ENCODE measurements around the gene MTFR1L.

The MTFR1L gene

DNA sequence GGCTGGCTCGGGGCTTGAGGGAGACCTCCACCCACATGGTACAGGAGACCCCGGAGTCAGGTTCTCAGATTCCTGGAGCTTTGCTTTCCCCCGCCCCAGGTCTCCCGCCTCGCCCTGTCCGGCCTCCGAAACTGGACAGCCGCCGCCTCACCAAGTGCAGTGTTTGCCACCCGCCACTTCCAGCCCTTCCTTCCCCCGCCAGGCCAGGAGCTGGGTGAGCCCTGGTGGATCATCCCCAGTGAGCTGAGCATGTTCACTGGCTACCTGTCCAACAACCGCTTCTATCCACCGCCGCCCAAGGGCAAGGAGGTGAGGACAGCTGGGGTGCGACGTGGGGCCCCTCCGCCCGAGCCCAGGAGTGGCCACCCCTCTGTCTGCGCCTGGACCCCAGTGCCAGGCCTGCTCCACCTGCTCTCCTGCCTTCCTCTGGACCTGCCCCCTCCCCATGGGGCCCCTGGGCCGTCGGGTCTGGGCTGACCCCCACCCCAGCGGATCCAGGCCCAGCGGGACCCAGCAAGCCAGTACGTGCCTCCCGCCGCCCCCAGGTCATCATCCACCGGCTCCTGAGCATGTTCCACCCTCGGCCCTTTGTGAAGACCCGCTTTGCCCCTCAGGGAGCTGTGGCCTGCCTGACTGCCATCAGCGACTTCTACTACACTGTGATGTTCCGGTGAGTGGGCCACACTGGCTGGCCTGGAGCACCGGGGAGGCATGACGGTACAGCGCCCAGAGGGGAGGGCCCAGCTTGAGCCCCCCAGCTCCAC is 11.1 kb upstream of the MTFR1L start:
- DNase-seq = no peak

DNA sequence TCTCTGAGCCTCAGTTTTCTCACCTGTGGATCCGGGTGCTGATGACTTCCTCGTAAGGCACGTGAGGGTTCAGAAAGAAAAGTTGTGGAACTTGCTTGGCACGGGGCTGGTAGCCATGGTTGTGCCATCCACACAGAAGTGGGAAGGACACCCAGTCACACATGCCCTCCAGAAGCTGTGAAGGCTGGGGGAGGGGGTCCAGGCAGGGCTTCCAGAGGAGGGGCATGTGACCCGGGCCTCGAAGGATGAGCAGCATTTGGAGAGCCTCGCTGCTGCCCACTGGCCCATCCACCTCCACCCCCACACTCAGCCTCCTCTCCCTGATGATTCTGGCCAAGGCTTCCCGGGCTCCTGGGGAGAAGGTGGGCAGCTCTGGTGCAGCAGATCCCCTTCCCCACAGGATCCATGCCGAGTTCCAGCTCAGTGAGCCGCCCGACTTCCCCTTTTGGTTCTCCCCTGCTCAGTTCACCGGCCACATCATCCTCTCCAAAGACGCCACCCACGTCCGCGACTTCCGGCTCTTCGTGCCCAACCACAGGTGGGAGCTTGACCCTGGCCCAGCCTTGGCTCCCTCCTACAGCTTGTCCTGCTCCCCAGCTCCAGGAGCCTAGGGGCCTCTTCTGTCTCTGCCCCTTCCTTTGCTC is 10.3 kb upstream of the MTFR1L start:
- DNase-seq = no peak

GRCh38 chr1:25809929-25810328 is 9.8 kb upstream of the MTFR1L start:
- DNase-seq = no peak

GRCh38 chr1:25810341-25811299 is 9.1 kb upstream of the MTFR1L start:
- DNase-seq = peak; percentile 88

DNA sequence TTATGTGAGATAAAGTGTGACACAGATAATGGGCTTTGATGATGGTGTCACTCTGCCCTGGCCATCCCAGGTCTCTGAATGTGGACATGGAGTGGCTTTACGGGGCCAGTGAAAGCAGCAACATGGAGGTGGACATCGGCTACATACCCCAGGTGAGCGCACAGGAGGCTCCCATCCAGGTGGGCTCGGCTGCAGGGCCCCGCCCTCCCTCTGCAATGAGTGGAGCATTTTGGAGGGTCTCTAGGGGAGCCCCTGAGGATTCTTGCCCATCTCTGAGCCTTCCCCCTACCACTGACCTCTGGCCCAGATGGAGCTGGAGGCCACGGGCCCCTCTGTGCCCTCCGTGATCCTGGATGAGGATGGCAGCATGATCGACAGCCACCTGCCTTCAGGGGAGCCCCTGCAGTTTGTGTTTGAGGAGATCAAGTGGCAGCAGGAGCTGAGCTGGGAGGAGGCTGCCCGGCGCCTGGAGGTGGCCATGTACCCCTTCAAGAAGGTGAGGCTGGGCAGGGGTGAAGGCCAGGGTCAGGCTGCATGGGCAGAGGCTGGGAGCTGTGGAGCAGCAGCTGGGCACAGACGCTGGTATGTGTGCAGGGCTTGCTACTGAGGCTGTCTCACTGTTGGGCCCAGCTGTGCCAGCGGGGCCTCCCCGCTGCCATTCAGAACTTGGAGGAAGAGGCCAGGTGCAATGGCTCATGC is 8.2 kb upstream of the MTFR1L start:
- DNase-seq = no peak

- DNase-seq = no peak
Observed at GRCh38 chr1:25813071-25813733, 6.6 kb upstream of the MTFR1L start.

DNA sequence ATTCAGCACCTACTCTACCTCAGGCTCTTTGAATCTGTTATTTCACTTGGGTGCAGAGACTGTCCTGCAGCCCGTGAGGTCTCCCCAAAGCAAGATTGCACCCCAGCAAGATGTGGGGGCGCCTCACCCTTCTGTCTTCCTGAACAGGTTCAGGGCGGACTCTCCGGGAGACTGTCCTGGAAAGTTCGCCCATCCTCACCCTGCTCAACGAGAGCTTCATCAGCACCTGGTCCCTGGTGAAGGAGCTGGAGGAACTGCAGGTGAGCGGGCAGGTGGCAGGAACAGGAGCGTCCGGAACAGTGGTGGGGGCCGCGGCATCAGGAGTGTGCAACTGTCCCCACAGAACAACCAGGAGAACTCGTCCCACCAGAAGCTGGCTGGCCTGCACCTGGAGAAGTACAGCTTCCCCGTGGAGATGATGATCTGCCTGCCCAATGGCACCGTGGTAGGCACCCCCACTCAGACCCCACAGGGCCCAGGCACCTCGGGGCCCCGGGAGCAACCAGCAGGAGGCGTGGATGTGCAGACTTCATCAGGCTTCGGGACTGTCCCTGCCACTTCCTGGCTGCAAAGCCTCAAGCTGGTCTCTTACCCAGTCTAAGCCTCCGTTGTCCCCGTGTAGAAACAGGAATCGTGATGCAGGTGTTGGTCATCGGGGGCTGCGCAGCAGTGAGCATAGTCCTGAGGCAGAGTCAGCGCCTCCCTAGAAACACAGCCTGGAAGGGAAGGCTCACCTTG is 5.9 kb upstream of the MTFR1L start:
- no peak for DNase-seq

DNA sequence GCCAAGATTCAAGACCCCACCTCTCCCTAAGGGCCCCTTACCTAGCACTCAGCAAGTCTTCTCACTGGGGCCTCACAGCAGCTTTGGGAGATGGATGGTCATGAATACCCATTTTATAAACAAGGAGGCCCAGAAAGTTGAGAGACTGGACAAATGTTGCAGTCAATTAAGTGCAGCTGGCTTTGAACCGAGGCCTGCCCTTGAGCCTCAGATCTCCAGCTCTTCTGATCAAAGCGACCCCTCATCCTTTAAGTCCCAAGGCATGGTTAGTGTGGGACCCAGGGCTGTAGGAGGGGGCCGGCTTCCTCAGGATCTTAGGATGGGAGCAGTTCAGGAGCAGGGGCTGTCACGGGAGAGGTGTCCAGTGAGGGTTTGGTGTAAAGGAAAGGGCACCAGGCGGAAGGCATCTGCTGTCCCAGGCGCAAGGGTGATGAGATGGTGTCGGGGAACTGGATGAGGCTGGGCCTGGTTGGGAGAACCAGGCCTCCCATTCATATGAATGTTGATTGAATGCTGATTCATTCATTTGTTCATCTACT is 5.1 kb upstream of the MTFR1L start:
- no peak for DNase-seq

DNA sequence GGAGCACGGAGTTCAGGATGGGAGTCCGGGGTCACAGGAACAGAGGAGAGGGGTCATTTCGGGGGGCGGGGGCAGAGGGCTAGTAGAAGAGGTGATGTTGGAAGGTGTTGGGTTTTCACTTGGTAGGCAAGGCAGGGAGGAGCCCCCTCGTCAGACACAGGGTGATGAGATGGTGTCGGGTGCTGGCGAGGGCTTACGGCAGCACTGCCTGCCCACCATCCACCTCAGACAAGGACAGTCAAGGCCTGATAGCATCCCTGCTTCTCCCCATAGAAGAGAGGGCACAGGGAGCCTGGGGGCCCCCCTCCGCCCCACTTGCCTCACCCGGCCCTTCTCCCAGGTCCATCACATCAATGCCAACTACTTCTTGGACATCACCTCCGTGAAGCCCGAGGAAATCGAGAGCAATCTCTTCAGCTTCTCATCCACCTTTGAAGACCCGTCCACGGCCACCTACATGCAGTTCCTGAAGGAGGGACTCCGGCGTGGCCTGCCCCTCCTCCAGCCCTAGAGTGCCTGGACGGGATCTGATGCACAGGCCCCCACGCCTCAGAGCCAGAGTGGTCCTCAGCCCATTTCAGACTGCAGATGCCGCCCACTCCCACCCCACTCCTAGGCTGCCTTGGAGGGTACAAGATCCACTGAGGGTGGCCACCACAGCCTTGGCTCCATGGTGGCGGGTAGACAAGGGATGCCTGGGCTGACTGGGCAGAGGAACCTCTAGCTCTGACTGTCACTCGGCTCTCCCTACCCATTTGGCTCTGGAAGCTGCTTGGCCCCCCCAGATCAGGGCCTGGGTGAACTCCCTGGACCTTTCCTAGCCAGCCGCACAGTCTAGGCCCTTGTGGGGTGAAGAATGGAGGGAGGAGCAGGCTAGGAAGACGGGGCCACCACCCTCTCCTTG is 4.3 kb upstream of the MTFR1L start:
- DNase-seq = no peak

DNA sequence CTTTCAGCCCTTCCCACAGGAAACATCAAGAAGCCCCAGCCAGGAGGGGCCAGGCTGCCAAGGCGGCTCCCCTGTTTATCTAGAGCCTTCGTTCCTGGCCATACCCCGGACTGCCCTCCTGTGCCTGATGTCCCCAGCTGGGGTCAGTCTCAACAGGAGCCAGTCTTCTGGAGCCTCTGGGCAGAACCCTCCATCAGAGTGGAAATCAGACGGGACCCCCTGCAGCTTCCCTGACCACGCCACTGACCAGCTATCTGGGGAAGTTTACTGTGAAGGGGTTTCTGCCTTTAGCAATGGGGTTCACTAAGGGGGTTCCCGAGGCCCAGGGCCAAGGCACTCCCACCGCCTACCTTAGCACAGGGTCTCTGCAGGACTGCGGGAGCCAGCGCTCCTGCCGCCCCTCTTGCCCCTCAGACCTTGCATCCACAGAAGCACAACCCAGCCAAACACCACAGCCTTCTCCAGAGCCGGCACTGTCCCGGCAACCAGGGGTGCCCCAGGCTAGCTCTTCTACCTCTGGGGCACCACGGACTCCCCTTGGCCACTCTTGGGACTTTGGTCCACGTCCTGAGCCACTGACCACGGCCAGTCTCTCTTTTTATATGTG is 3.5 kb upstream of the MTFR1L start:
- peak; percentile 21 for DNase-seq

DNA sequence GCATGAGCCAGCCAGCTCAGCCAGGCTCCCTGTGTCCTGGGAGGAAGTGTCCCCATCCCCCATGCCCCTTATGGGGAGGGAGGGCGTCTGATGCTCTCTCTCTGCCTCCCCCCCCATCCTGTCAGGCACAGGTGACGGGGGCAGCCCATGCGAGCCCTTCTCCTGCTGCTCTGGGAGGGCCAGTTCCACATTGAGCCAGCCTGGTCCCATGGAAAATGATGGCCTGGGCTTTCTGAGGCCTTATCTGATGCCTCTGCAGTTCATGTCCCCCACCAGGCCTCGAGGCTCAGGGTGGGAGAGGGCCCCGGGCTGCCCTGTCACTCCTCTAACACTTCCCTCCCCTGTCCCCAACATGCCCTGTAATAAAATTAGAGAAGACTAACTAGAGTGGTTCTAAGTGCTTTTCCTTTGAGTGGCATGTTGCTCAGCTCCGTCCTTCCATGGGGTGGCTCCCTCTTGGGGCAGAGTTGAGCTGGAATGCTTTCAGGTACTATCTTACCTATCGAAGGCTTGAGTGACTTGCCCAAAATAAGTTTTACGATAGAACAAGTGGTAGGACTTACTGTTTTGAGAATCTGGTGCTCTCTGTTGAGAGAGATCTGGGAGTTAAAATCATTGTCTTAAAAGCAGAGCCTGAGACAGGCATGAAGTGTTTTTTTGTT is 1.8 kb upstream of the MTFR1L start:
- DNase-seq = no peak

DNA sequence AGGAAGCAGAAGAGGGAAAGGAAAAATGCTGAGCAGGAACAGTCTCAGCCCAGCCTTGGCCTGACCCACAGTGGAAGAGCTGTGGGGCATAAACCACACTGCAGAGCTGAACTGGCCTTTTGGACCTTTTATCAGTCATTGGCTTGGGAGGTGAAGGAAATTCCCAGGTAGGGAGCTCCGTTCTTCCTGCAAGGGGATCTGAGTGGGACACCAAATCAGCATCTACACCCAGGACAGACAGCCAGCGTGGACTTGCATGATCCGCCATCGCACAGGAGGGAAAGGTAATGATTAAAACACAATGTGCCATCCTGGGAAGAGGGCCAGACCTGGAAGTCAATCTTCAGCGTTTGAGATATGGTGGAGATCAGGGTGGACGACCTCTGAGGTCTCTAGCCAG is 1.2 kb upstream of the MTFR1L start:
- no peak for DNase-seq

- DNase-seq = peak; percentile 66
Observed at GRCh38 chr1:25820247-25821111, 725 bp downstream of the MTFR1L start.

GRCh38 chr1:25821112-25821476 is 1.3 kb downstream of the MTFR1L start:
- DNase-seq = no peak

DNA sequence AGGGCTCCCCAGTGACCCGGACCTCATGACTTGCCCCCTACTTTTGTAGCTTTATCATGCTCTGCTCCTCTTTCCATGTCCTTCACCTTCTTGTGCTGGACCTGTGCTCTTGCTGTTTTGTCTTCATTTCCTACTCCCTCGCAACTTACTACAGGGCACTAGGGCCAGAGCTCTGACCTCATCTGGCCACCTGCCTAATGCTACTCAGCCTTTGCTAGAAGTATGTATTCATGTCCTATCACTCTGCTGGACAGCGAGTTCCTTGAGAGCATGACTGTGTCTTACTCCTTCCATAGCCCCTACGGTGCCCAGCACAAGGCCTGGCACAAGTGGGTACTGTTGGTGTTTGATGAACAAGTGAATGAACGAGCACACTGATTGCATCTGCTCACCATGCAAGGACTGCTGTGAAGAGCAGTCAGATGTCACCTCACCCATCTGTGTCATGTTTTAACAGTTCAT is 1.9 kb downstream of the MTFR1L start:
- no peak for DNase-seq

- DNase-seq = no peak
Observed at GRCh38 chr1:25825605-25826004, 5.9 kb downstream of the MTFR1L start.

- DNase-seq = no peak
Observed at GRCh38 chr1:25826571-25826970, 6.8 kb downstream of the MTFR1L start.

DNA sequence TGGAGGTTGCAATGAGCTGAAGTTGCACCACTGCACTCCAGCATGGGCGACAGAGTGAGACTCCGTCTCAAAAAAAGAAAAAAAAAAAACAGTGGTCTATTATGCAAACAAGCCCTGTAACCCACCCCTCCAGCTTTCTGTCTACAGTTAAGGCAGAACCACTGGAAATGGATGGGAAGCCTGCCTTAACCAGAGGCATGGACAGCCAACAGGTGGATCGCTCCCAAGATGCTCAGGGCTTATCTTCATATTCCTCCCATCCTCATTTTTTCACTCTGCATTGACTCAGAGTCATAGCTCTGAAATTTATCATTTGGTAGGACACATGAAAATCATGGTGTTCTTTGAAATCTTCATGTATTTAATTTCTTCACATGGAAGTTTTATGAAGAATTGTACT is 8.7 kb downstream of the MTFR1L start:
- no peak for DNase-seq
